Measurements from ENCODE around the gene OTC. TPM values are rescaled to one million over a fixed set of nuclear protein-coding genes. Genes with fewer than 3 reads are reported as not detected.

OTC gene
- total and polyA plus RNA-seq, 4 donors: 41.5 to 72.1 (median 57.1) TPM

DNA sequence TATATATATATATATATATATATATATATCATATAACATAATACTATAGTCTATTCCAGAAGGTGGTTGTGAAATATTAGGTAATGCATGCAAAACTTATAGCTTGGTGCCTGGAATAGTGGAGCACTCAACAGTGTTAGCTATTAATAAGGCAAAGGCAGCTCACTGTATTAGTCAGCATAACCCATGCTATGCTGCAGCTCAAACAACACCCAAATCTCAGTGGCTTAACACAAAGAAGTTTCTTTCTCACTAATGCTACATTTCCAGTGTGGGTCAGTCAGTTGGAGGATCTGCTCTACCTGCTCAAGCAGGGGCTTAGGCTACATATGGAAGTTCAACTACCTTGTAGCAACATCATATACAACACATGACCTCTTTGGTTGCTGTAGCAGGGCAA lies 19.9 kb upstream of the OTC start (continued):
- TF ChIP-seq, protein P1, sequence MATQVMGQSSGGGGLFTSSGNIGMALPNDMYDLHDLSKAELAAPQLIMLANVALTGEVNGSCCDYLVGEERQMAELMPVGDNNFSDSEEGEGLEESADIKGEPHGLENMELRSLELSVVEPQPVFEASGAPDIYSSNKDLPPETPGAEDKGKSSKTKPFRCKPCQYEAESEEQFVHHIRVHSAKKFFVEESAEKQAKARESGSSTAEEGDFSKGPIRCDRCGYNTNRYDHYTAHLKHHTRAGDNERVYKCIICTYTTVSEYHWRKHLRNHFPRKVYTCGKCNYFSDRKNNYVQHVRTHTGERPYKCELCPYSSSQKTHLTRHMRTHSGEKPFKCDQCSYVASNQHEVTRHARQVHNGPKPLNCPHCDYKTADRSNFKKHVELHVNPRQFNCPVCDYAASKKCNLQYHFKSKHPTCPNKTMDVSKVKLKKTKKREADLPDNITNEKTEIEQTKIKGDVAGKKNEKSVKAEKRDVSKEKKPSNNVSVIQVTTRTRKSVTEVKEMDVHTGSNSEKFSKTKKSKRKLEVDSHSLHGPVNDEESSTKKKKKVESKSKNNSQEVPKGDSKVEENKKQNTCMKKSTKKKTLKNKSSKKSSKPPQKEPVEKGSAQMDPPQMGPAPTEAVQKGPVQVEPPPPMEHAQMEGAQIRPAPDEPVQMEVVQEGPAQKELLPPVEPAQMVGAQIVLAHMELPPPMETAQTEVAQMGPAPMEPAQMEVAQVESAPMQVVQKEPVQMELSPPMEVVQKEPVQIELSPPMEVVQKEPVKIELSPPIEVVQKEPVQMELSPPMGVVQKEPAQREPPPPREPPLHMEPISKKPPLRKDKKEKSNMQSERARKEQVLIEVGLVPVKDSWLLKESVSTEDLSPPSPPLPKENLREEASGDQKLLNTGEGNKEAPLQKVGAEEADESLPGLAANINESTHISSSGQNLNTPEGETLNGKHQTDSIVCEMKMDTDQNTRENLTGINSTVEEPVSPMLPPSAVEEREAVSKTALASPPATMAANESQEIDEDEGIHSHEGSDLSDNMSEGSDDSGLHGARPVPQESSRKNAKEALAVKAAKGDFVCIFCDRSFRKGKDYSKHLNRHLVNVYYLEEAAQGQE (IDR thresholded peaks at IDR 0.05): no peak
- TF ChIP-seq NR2F2 (IDR thresholded peaks at IDR 0.05): no peak

DNA sequence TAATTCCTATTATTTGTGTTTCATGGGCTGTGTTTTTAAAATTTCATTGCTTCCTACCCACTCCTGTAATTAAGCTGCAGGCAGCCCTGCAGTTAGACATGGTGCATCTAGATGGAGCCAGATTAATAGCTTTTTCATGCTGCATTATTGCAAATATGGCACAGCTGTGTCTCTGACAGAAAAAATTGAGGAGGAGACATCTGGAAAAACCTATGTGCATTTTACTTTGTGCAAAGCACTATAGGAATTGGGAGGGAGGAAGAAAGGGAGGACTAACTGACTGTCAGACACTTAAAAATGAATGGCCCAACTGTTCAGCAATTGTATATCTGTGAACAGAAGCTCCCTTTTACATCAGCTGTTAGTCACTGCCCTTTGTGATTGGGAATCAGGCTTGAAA lies 17.0 kb upstream of the OTC start:
- Histone ChIP-seq H3K9ac (ENCODE audit: low read depth in 1 of 2, low read length in 2 of 2) (no peak overlapping the region), H3K9me3 (ENCODE audit: control insufficient read depth in 4 of 4, low read length in 3 of 4) (no peaks in the 10 kb centered on the region), H3K4me3 (ENCODE audit: low read depth in 1 of 3, low read length in 3 of 3) (no peak overlapping the region), H3K27ac (ENCODE audit: low read depth in 1 of 2, low read length in 2 of 2) (no peak overlapping the region), H3K36me3 (ENCODE audit: control insufficient read depth in 4 of 4, insufficient read depth in 3 of 4, low read depth in 1 of 4, low read length in 3 of 4) (no peaks in the 10 kb centered on the region), H3K27me3 (ENCODE audit: control insufficient read depth in 4 of 4, insufficient read depth in 4 of 4, low read length in 3 of 4) (no peaks in the 10 kb centered on the region), H3K4me1 (ENCODE audit: control insufficient read depth in 4 of 4, insufficient read depth in 4 of 4, low read length in 3 of 4) (peaks cover 0 to 24% (median 10%) of the 10 kb centered on the region in 4 donors)
- DNase-seq (ENCODE audit: low spot score): no peak
- TF ChIP-seq RAD21 (IDR thresholded peaks at IDR 0.05) (peak; percentile 80), ZBTB33 (IDR thresholded peaks at IDR 0.05) (no peak)
- TF ChIP-seq, protein P2, sequence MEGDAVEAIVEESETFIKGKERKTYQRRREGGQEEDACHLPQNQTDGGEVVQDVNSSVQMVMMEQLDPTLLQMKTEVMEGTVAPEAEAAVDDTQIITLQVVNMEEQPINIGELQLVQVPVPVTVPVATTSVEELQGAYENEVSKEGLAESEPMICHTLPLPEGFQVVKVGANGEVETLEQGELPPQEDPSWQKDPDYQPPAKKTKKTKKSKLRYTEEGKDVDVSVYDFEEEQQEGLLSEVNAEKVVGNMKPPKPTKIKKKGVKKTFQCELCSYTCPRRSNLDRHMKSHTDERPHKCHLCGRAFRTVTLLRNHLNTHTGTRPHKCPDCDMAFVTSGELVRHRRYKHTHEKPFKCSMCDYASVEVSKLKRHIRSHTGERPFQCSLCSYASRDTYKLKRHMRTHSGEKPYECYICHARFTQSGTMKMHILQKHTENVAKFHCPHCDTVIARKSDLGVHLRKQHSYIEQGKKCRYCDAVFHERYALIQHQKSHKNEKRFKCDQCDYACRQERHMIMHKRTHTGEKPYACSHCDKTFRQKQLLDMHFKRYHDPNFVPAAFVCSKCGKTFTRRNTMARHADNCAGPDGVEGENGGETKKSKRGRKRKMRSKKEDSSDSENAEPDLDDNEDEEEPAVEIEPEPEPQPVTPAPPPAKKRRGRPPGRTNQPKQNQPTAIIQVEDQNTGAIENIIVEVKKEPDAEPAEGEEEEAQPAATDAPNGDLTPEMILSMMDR (IDR thresholded peaks at IDR 0.05; ENCODE audit: low read depth, low read length, missing input control): peak; percentile 54

GRCh38 chrX:38336538-38337240 lies 15.7 kb upstream of the OTC start:
- no peak overlapping the region for H3K9ac ChIP-seq (ENCODE audit: low read depth in 1 of 2, low read length in 2 of 2)
- H3K27ac ChIP-seq (ENCODE audit: low read depth in 1 of 2, low read length in 2 of 2): peak overlapping the region in 1 of 2 donors; percentile 47
- no peak overlapping the region for H3K4me3 ChIP-seq (ENCODE audit: low read depth in 1 of 3, low read length in 3 of 3)
- peaks cover 0 to 24% (median 10%) of the 10 kb centered on the region in 4 donors for H3K4me1 ChIP-seq (ENCODE audit: control insufficient read depth in 4 of 4, insufficient read depth in 4 of 4, low read length in 3 of 4)
- DNase-seq (ENCODE audit: low spot score): no peak
- H3K9me3 ChIP-seq (ENCODE audit: control insufficient read depth in 4 of 4, low read length in 3 of 4): no peaks in the 10 kb centered on the region
- 23% methylated on average over 5 of the region's 5 CpGs for WGBS
- H3K27me3 ChIP-seq (ENCODE audit: control insufficient read depth in 4 of 4, insufficient read depth in 4 of 4, low read length in 3 of 4): no peaks in the 10 kb centered on the region
- no peaks in the 10 kb centered on the region for H3K36me3 ChIP-seq (ENCODE audit: control insufficient read depth in 4 of 4, insufficient read depth in 3 of 4, low read depth in 1 of 4, low read length in 3 of 4)
- no peak for TF ChIP-seq ZBTB33 (IDR thresholded peaks at IDR 0.05)
- peak; percentile 32 for TF ChIP-seq NR2F2 (IDR thresholded peaks at IDR 0.05)
- TF ChIP-seq, protein P1 (IDR thresholded peaks at IDR 0.05): no peak
- no peak for TF ChIP-seq MAX (IDR thresholded peaks at IDR 0.05)
- peak; percentile 10 for TF ChIP-seq RXRA (IDR thresholded peaks at IDR 0.05)
- no peak for TF ChIP-seq FOXA1 (IDR thresholded peaks at IDR 0.05)
- no peak for TF ChIP-seq FOXA2 (IDR thresholded peaks at IDR 0.05)
- TF ChIP-seq TAF1 (conservative IDR thresholded peaks at IDR 0.05): no peak
- peak in 1 of 2 donors; percentile 14 for TF ChIP-seq RAD21 (IDR thresholded peaks at IDR 0.05)
- TF ChIP-seq JUND (IDR thresholded peaks at IDR 0.05): no peak
- peak; percentile 20 for TF ChIP-seq HNF4G (IDR thresholded peaks at IDR 0.05)
- TF ChIP-seq, protein P2 (IDR thresholded peaks at IDR 0.05; ENCODE audit: low read depth, low read length, missing input control): no peak

Measured in liver (tissue), 9 donors.